Hematopoietic multipotent progenitor cell treated with erythropoietin and hydrocortisone succinate and interleukin-3 and kit ligand, for 6 days (in vitro differentiated cells): ENCODE results near the gene CAMTA1.

ENCODE experiments used
- DNase-seq: peaks from one replicate; pipeline ENCODE4 v3.0.0-alpha.2; 2015

CAMTA1 gene

GRCh38 chr1:7745783-7746182 is 960.5 kb downstream of the CAMTA1 start:
- no peak for DNase-seq

- no peak for DNase-seq
Observed at GRCh38 chr1:7747605-7748004, 962.4 kb downstream of the CAMTA1 start.

- no peak for DNase-seq
Observed at GRCh38 chr1:7749126-7749525, 963.9 kb downstream of the CAMTA1 start.

GRCh38 chr1:7751174-7751573 is 965.9 kb downstream of the CAMTA1 start:
- DNase-seq: no peak

- DNase-seq: peak; percentile 85
Observed at GRCh38 chr1:7752512-7753417, 967.5 kb downstream of the CAMTA1 start.

- DNase-seq: peak; percentile 22
Observed at GRCh38 chr1:7753641-7754040, 968.4 kb downstream of the CAMTA1 start.

- DNase-seq: no peak
Observed at GRCh38 chr1:7754234-7754633, 969.0 kb downstream of the CAMTA1 start.

GRCh38 chr1:7755448-7755847 is 970.2 kb downstream of the CAMTA1 start:
- peak; percentile 65 for DNase-seq

GRCh38 chr1:7760245-7760644 is 975.0 kb downstream of the CAMTA1 start:
- DNase-seq: no peak

- no peak for DNase-seq
Observed at GRCh38 chr1:7761103-7761502, 975.8 kb downstream of the CAMTA1 start.

- no peak for DNase-seq
Observed at GRCh38 chr1:7767176-7767575, 981.9 kb downstream of the CAMTA1 start.

GRCh38 chr1:7768583-7768982 is 983.3 kb downstream of the CAMTA1 start:
- peak; percentile 27 for DNase-seq

GRCh38 chr1:7769673-7770412 is 984.6 kb downstream of the CAMTA1 start:
- no peak for DNase-seq

- peak; percentile 62 for DNase-seq
Observed at GRCh38 chr1:7770669-7770996, 985.4 kb downstream of the CAMTA1 start.

- peak; percentile 89 for DNase-seq
Observed at GRCh38 chr1:7770997-7771822, 986.0 kb downstream of the CAMTA1 start, which contains the start of gene VAMP3. Gene VAMP3, plus strand, starts transcription at chr1:7771296. Its CDS starts 88 bp downstream, at chr1:7771384.

GRCh38 chr1:7771823-7772299 is 986.6 kb downstream of the CAMTA1 start:
- DNase-seq: peak; percentile 27

GRCh38 chr1:7777591-7777990 is 992.3 kb downstream of the CAMTA1 start:
- no peak for DNase-seq

- DNase-seq: no peak
Observed at GRCh38 chr1:7778133-7778628, 992.9 kb downstream of the CAMTA1 start.

GRCh38 chr1:7780976-7781375 is 995.7 kb downstream of the CAMTA1 start:
- no peak for DNase-seq

GRCh38 chr1:7781501-7781900 is 996.2 kb downstream of the CAMTA1 start:
- DNase-seq: peak; percentile 36

- DNase-seq: no peak
Observed at GRCh38 chr1:7781923-7782495, 996.8 kb downstream of the CAMTA1 start.

GRCh38 chr1:7783178-7783711 is 998.0 kb downstream of the CAMTA1 start:
- peak; percentile 76 for DNase-seq
